DMS153 treated with DMSO at 0.1 percent for 48 hours (cell line): ENCODE results near the gene COL26A1.
A peak's percentile ranks its signal among the peaks of the same experiment; 100 is the strongest.
"Not testable (repeated sequence)": the region's sequence is repeated elsewhere in the genome, so short reads cannot be mapped to it uniquely, and the experiment has no call there.

ENCODE experiments used
- DNase-seq: peaks from one replicate; lab custom pipeline; 2025; ENCODE audit not compliant: unreplicated experiment; lab: John Stamatoyannopoulos, UW

Gene COL26A1

GRCh38 chr7:101590663-101591435 is 228.2 kb downstream of the COL26A1 start:
- no peak for DNase-seq

- no peak for DNase-seq
Observed at GRCh38 chr7:101591504-101591903, 228.8 kb downstream of the COL26A1 start.

GRCh38 chr7:101593556-101593955 is 230.9 kb downstream of the COL26A1 start:
- no peak for DNase-seq

- DNase-seq = no peak
Observed at GRCh38 chr7:101594790-101595189, 232.1 kb downstream of the COL26A1 start.

- no peak for DNase-seq
Observed at GRCh38 chr7:101595246-101595645, 232.6 kb downstream of the COL26A1 start.

- DNase-seq = no peak
Observed at GRCh38 chr7:101595766-101596537, 233.3 kb downstream of the COL26A1 start.

- DNase-seq = no peak
Observed at GRCh38 chr7:101596898-101597297, 234.2 kb downstream of the COL26A1 start.

- no peak for DNase-seq
Observed at GRCh38 chr7:101597941-101598340, 235.3 kb downstream of the COL26A1 start.

GRCh38 chr7:101598422-101598985 is 235.8 kb downstream of the COL26A1 start:
- no peak for DNase-seq

- no peak for DNase-seq
Observed at GRCh38 chr7:101598986-101599771, 236.5 kb downstream of the COL26A1 start.

- DNase-seq = no peak
Observed at GRCh38 chr7:101599787-101600186, 237.1 kb downstream of the COL26A1 start.

GRCh38 chr7:101602082-101602481 is 239.4 kb downstream of the COL26A1 start:
- no peak for DNase-seq

GRCh38 chr7:101602484-101603241 is 240.0 kb downstream of the COL26A1 start:
- DNase-seq = peak; percentile 32

- DNase-seq = no peak
Observed at GRCh38 chr7:101604331-101604933, 241.8 kb downstream of the COL26A1 start.

GRCh38 chr7:101604934-101605332 is 242.3 kb downstream of the COL26A1 start:
- DNase-seq = not testable (repeated sequence)

- DNase-seq = no peak
Observed at GRCh38 chr7:101605611-101606497, 243.2 kb downstream of the COL26A1 start.

- DNase-seq = no peak
Observed at GRCh38 chr7:101606498-101606923, 243.8 kb downstream of the COL26A1 start.
